ENCODE results near the gene MYT1.
A peak's percentile ranks its signal among the peaks of the same experiment; 100 is the strongest.

The MYT1 gene

GRCh38 chr20:64146301-64146935 lies 17.8 kb upstream of the MYT1 start:
- H3K27ac ChIP-seq: no peak overlapping the region
- no peaks in the 10 kb centered on the region for H3K4me1 ChIP-seq
- H3K27me3 ChIP-seq: peaks cover 0 to 50% of the 10 kb centered on the region in 2 donors
- intact Hi-C loops (cut with DNase I; ENCODE audit: low total_unique reads): no loop called here
- TF ChIP-seq, protein P1, sequence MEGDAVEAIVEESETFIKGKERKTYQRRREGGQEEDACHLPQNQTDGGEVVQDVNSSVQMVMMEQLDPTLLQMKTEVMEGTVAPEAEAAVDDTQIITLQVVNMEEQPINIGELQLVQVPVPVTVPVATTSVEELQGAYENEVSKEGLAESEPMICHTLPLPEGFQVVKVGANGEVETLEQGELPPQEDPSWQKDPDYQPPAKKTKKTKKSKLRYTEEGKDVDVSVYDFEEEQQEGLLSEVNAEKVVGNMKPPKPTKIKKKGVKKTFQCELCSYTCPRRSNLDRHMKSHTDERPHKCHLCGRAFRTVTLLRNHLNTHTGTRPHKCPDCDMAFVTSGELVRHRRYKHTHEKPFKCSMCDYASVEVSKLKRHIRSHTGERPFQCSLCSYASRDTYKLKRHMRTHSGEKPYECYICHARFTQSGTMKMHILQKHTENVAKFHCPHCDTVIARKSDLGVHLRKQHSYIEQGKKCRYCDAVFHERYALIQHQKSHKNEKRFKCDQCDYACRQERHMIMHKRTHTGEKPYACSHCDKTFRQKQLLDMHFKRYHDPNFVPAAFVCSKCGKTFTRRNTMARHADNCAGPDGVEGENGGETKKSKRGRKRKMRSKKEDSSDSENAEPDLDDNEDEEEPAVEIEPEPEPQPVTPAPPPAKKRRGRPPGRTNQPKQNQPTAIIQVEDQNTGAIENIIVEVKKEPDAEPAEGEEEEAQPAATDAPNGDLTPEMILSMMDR (IDR thresholded peaks at IDR 0.05): no peak
- no peaks in the 10 kb centered on the region for H3K36me3 ChIP-seq
- no peak overlapping the region for H3K4me3 ChIP-seq
- peak in 1 of 2 donors; percentile 53 for DNase-seq
- H3K9me3 ChIP-seq: peaks cover 0 to 8% (median 8%) of the 10 kb centered on the region in 3 donors

- Histone ChIP-seq H3K4me3 (no peak overlapping the region), H3K27me3 (peaks cover 0 to 49% of the 10 kb centered on the region in 2 donors), H3K36me3 (no peaks in the 10 kb centered on the region), H3K9me3 (peaks cover 0 to 8% (median 8%) of the 10 kb centered on the region in 3 donors), H3K4me1 (no peaks in the 10 kb centered on the region), H3K27ac (no peak overlapping the region)
- DNase-seq: peak in 1 of 2 donors; percentile 27
- TF ChIP-seq, protein P1 (IDR thresholded peaks at IDR 0.05): no peak
- intact Hi-C loops (cut with DNase I; ENCODE audit: low total_unique reads): no loop called here
Measured at GRCh38 chr20:64146936-64147477, 17.2 kb upstream of the MYT1 start.

DNA sequence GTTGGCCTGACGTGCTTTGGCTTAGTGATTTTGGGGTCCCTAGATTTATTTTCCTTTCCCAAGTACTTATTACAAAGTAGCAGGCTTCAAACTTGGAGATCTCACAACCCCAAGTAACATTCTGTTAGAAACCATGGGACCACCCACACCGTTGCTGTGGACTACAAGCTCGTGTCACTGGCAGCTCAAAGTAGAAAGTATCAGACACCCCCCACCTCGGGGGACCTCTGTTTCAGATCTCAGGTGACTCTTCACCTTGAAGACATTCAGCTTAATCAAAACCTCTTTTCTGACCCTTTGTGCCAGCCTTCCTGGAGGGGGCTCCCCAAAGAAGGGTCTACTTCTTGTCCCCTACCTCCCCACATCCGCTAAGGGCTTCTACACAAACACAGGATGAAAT lies 15.7 kb upstream of the MYT1 start:
- intact Hi-C loops (cut with DNase I; ENCODE audit: low total_unique reads): no loop called here

GRCh38 chr20:64149141-64149540 lies 15.1 kb upstream of the MYT1 start:
- Histone ChIP-seq H3K27ac (no peak overlapping the region), H3K27me3 (peaks cover 0 to 53% of the 10 kb centered on the region in 2 donors), H3K9me3 (peaks cover 0 to 8% (median 8%) of the 10 kb centered on the region in 3 donors), H3K4me1 (no peaks in the 10 kb centered on the region), H3K4me3 (no peak overlapping the region), H3K36me3 (no peaks in the 10 kb centered on the region)
- TF ChIP-seq, protein P1 (IDR thresholded peaks at IDR 0.05): no peak
- DNase-seq: no peak
- intact Hi-C loops (cut with DNase I; ENCODE audit: low total_unique reads): no loop called here

More for the DNA sequence above, 15.7 kb upstream of the MYT1 start:
- peaks cover 0 to 8% (median 8%) of the 10 kb centered on the region in 3 donors for H3K9me3 ChIP-seq
- H3K4me1 ChIP-seq: no peaks in the 10 kb centered on the region
- H3K27me3 ChIP-seq: peaks cover 0 to 47% of the 10 kb centered on the region in 2 donors
- H3K36me3 ChIP-seq: no peaks in the 10 kb centered on the region
- H3K4me3 ChIP-seq: no peak overlapping the region
- TF ChIP-seq, protein P1 (IDR thresholded peaks at IDR 0.05): no peak
- DNase-seq: no peak
- no peak overlapping the region for H3K27ac ChIP-seq

- no peak overlapping the region for H3K4me3 ChIP-seq
- H3K27ac ChIP-seq: no peak overlapping the region
- no peaks in the 10 kb centered on the region for H3K36me3 ChIP-seq
- TF ChIP-seq, protein P1 (IDR thresholded peaks at IDR 0.05): no peak
- intact Hi-C loops (cut with DNase I; ENCODE audit: low total_unique reads): no loop called here
- H3K27me3 ChIP-seq: peaks cover 0 to 61% of the 10 kb centered on the region in 2 donors
- no peak for DNase-seq
- H3K4me1 ChIP-seq: no peaks in the 10 kb centered on the region
- H3K9me3 ChIP-seq: peaks cover 0 to 8% (median 8%) of the 10 kb centered on the region in 3 donors
Measured at GRCh38 chr20:64149809-64150560, 14.3 kb upstream of the MYT1 start.

All from tibial artery (tissue), 4 donors.